ENCODE measurements around the gene DNAJC5. TPM values are rescaled to one million over a fixed set of nuclear protein-coding genes. Genes with fewer than 3 reads are reported as not detected.
"Not testable (repeated sequence)": the region's sequence is repeated elsewhere in the genome, so short reads cannot be mapped to it uniquely, and the experiment has no call there.

The DNAJC5 gene
- total RNA-seq, 4 donors from 2014 or later = 38.4 to 87.4 (median 75.1) TPM

DNA sequence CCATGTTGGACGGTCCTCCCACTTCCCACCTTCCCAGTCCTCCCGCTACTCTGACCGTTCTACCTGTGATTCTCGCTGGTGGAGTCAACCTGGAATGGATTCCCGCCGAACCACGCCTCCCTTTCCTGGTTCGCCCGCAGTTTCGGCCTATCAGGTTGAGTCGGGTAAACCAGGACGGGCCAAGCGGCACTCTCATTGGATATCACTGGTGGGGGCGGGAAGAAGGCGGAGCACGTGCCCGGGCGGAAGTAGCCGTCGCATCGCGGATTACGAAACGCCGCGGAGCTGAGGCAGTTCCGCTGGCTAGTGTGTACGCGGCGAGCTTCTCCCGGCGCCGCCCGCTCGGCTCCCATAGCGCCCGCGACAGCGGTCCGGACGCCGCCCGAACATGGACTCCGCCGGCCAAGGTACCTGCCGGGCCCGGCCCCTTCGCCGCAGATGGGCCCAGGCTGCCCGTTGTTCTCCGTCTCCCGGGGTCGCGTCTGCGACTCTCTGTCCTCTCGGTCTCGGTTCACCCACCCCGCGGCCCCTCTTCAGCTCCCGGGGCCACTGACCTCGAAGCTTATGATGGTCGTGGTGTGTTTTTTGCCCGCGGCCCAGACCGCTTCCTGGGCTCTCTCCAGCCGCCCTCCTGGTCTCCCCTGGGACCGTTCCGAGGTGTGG, 29.8 kb upstream of the DNAJC5 start, which contains the start of gene TPD52L2:
Gene TPD52L2 (plus strand): TSS at position 293 of the 663 bp plus-strand sequence. CDS start 96 bp downstream, at position 389.
- Histone ChIP-seq H3K4me1 (peaks cover 10 to 31% of the 10 kb centered on the region in 2 donors), H3K36me3 (peaks cover 13 to 20% of the 10 kb centered on the region in 2 donors), H3K4me3 (replicated peaks in 1 of 3) (peak within 1 kb of the TSS; percentile 86 to 95 (median 87)), H3K27me3 (no peaks in the 10 kb centered on the region), H3K9me3 (no peaks in the 10 kb centered on the region), H3K27ac (peak within 1 kb of the TSS; percentile 90 to 96 (median 93))
- intact Hi-C loops (cut with DNase I) = loop anchor here (2.0 to 5.0 kb wide), 3 partner anchors 38 to 328 kb away; partner anchors contain the start of gene PTK6
- TF ChIP-seq POLR2A (IDR thresholded peaks at IDR 0.05) = peak; percentile 41 to 91
- TF ChIP-seq, protein P1, sequence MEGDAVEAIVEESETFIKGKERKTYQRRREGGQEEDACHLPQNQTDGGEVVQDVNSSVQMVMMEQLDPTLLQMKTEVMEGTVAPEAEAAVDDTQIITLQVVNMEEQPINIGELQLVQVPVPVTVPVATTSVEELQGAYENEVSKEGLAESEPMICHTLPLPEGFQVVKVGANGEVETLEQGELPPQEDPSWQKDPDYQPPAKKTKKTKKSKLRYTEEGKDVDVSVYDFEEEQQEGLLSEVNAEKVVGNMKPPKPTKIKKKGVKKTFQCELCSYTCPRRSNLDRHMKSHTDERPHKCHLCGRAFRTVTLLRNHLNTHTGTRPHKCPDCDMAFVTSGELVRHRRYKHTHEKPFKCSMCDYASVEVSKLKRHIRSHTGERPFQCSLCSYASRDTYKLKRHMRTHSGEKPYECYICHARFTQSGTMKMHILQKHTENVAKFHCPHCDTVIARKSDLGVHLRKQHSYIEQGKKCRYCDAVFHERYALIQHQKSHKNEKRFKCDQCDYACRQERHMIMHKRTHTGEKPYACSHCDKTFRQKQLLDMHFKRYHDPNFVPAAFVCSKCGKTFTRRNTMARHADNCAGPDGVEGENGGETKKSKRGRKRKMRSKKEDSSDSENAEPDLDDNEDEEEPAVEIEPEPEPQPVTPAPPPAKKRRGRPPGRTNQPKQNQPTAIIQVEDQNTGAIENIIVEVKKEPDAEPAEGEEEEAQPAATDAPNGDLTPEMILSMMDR (IDR thresholded peaks at IDR 0.05) = no peak
- WGBS, 2 donors = 0 to 3% methylated on average over 8 to 24 of the region's 68 CpGs
- DNase-seq = peak; percentile 100

DNA sequence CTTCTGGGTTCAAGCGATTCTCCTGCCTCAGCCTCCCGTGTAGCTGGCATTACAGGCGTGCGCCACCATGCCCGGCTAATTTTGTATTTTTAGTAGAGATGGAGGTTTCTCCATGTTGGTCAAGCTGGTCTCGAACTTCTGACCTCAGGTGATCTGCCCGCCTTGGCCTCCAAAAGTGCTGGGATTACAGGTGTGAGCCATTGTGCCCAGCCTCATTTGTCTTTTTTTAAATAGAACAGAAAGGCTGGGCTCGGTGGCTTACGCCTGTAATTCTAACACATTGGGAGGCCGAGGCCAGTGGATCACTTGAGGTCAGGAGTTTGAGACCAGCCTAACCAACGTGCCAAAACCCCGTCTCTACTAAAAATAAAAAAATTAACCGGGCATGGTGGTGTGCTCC, 27.9 kb upstream of the DNAJC5 start:
- WGBS, 2 donors = 93 to 94% methylated on average over 13 of the region's 13 CpGs
- H3K4me3 ChIP-seq (replicated peaks in 1 of 3); H3K27me3 ChIP-seq; H3K27ac ChIP-seq; H3K9me3 ChIP-seq; intact Hi-C loops (cut with DNase I); DNase-seq: not testable (repeated sequence)
- H3K36me3 ChIP-seq = peaks cover 26 to 28% of the 10 kb centered on the region in 2 donors
- peaks cover 10 to 22% of the 10 kb centered on the region in 2 donors for H3K4me1 ChIP-seq

DNA sequence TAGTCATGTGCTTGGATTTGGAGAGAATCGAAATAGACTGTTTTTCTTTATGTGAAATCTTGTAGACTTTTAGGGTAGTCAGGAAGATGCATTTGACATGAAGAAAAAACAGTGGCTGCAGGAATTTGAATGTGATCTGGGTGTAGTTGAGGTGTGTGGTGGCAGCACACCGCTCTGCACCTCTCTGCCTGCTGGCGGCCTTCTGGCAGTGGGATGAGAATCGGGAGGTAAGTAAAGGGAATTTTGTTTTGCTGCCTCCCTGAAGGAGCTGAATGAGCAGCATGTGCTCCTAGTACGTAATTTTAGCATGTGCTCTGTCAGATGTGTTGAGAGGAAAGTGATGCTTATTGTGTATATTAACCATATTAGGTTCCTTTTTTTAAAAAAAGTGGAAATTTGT, 26.7 kb upstream of the DNAJC5 start:
- Histone ChIP-seq H3K27me3 (no peaks in the 10 kb centered on the region), H3K36me3 (peaks cover 25 to 35% of the 10 kb centered on the region in 2 donors), H3K4me1 (peaks cover 10 to 19% of the 10 kb centered on the region in 2 donors), H3K4me3 (replicated peaks in 1 of 3) (no peak overlapping the region), H3K9me3 (no peaks in the 10 kb centered on the region), H3K27ac (no peak overlapping the region)
- no peak for DNase-seq
- intact Hi-C loops (cut with DNase I) = no loop called here
- 92 to 93% methylated on average over 5 of the region's 5 CpGs for WGBS, 2 donors
- TF ChIP-seq, protein P1 (IDR thresholded peaks at IDR 0.05) = no peak
- no peak for TF ChIP-seq POLR2A (IDR thresholded peaks at IDR 0.05)

DNA sequence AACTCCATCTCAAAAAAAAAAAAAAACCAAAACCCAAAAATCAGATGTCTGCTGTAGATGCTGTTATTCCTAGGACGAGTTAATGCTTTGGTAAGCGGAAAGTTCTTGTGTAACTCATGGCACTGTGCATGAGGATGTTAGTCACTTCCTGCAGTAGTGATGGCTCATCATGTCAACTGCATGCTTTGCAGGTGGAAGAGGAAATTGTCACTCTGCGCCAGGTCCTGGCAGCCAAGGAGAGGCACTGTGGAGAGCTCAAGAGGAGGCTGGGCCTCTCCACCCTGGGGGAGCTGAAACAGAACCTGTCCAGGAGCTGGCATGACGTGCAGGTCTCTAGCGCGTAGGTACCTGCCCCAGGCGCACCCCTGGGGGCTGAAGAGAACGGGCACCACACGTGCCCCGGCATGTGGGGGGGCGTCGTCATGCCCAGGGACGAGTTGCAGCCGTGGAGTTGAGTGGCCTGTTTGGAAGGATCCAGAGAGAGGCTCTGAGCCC, 21.4 kb upstream of the DNAJC5 start:
- Histone ChIP-seq H3K27ac (peak overlapping the region; percentile 45 to 69 (median 52)), H3K36me3 (peaks cover 63 to 67% of the 10 kb centered on the region in 2 donors), H3K4me3 (replicated peaks in 1 of 3) (no peak overlapping the region), H3K9me3 (no peaks in the 10 kb centered on the region), H3K4me1 (no peaks in the 10 kb centered on the region), H3K27me3 (no peaks in the 10 kb centered on the region)
- TF ChIP-seq, protein P1 (IDR thresholded peaks at IDR 0.05) = no peak
- TF ChIP-seq POLR2A (IDR thresholded peaks at IDR 0.05) = no peak
- 81 to 82% methylated on average over 14 of the region's 14 CpGs for WGBS, 2 donors
- peak; percentile 29 to 35 for DNase-seq
- intact Hi-C loops (cut with DNase I) = no loop called here

DNA sequence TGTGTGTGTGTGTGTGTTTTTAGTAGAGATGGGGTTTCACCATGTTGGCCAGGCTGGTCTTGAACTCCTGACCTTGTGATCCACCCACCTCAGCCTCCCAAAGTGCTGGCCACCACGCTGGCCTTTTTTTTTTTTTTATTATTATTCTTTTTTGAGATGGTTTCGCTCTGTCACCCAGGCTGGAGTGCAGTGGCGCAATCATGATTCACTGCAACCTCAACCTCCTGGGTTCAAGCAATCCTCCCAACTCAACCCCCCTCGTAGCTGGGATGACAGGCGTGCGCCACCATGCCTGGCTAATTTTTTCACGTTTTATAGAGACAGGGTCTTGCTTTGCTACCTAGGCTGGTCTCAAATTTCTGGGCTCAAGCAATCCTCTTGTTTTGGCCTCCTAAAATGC, 20.7 kb upstream of the DNAJC5 start:
- H3K4me1 ChIP-seq; intact Hi-C loops (cut with DNase I); H3K27me3 ChIP-seq; DNase-seq; H3K4me3 ChIP-seq (replicated peaks in 1 of 3); H3K9me3 ChIP-seq: not testable (repeated sequence)
- Histone ChIP-seq H3K36me3 (peaks cover 58 to 66% of the 10 kb centered on the region in 2 donors), H3K27ac (peak overlapping the region in 1 of 3 donors; percentile 69)
- 85 to 94% methylated on average over 7 of the region's 7 CpGs for WGBS, 2 donors

DNA sequence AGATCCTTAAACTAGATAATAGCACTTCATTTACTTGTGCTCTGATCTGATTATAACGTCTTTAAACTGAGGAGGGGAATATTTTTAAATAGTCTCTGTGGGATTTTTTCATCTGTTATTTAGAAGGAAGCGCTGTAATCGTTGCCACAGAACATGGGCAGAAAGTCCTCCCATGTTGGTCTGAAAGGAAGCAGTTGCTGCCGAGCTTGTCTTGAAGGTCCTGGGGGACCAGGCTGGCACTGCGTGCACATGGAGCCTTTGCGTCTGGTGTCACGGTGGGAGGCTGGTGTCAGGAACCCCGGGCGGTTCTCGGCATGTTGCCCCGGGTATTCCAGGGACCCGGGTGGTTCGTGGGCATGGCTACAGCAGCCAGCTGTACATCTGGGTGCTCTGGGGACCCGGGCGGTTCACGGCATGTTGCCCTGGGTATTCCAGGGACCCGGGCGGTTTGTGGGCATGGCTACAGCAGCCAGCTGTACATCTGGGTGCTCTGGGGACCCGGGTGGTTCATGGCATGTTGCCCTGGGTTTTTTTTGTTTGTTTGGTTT, 18.4 kb upstream of the DNAJC5 start:
- Histone ChIP-seq H3K27me3 (no peaks in the 10 kb centered on the region), H3K4me3 (replicated peaks in 1 of 3) (no peak overlapping the region), H3K27ac (no peak overlapping the region), H3K36me3 (peaks cover 38 to 48% of the 10 kb centered on the region in 2 donors), H3K9me3 (no peaks in the 10 kb centered on the region), H3K4me1 (no peaks in the 10 kb centered on the region)
- TF ChIP-seq, protein P1 (IDR thresholded peaks at IDR 0.05) = no peak
- TF ChIP-seq POLR2A (IDR thresholded peaks at IDR 0.05) = no peak
- intact Hi-C loops (cut with DNase I) = no loop called here
- 79 to 93% methylated on average over 6 to 19 of the region's 19 CpGs for WGBS, 2 donors
- no peak for DNase-seq

All from thyroid gland (tissue), 4 donors.